HG02884 (cell line): ENCODE results near the gene ARHGAP40.

Source experiments
- ATAC-seq: cut with Tn5 transposase; IDR thresholded peaks from one replicate; pipeline ENCODE4 v1.9.1; 2021; ENCODE audit warnings: mild to moderate bottlenecking, moderate library complexity; ENCODE audit not compliant: unreplicated experiment

The ARHGAP40 gene

GRCh38 chr20:38617011-38617829 is 15.6 kb downstream of the ARHGAP40 start:
- ATAC-seq, result no peak

GRCh38 chr20:38617830-38618196 is 16.2 kb downstream of the ARHGAP40 start:
- no peak for ATAC-seq

DNA sequence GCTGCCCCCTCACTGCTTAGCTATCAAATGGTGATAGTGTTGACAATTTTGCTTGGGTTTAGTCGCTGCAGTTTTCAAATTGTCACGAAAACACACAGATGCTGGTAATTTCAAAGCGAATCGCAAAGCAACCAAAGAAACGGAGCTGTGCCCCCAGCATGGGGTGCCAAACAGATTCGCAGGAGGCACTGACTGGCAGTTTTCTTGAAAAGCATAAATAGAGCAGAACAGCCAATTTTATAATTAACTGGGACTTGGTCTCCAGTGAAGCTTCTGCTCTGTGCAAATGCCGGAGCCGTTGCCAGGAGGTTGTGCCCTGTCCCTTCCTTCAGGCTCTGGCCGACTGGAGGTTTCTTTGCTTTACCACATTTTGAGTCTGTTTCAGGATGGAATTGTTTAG is 18.8 kb downstream of the ARHGAP40 start:
- ATAC-seq, result no peak

GRCh38 chr20:38623061-38623460 is 21.5 kb downstream of the ARHGAP40 start:
- ATAC-seq, result no peak

GRCh38 chr20:38624084-38624483 is 22.5 kb downstream of the ARHGAP40 start:
- no peak for ATAC-seq

GRCh38 chr20:38625896-38626295 is 24.3 kb downstream of the ARHGAP40 start:
- ATAC-seq, result no peak

- no peak for ATAC-seq
Measured at GRCh38 chr20:38626921-38627659, 25.5 kb downstream of the ARHGAP40 start.

DNA sequence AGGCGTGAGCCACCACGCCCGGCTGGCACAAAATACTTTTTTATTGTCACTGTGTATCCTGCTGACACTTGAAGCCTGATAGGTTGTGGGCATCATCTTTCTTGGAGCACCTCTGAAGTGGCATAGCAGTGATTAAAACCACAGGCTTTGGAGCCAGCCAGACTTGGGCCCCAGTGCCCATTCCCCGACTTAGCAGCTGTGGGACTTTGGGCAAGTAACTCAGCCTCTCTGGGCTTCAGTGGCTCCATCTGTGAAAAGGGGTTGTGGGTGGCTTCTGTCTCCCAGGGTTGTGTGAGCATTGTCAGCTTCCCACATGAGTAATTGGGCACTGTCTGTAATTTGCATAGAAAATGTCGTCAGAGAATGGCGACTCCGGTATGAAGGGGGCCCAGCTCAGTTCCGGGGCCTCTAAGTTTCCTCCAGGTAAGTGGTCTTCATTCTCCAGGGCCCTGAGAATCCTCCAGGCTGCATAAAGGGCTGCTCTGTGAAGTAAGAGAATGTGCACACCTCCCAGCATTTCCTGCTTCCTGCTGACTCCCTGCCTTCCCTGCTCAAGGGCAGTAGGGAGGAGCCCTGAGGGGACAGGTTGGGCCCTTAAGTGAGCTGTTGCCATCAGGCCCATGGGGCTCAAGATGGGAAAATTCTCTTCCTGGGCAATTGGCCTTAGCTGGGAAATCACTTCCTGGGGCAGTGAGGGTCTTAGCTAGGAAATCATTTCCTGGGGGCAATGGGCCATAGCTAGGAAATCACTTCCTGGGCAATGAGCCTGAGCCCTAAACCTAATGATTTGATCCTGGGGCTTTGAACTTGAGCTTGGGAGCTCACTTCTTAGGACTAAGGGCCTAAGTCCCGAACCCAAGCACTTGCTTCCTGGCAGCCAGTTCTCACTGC is 27.2 kb downstream of the ARHGAP40 start:
- no peak for ATAC-seq

DNA sequence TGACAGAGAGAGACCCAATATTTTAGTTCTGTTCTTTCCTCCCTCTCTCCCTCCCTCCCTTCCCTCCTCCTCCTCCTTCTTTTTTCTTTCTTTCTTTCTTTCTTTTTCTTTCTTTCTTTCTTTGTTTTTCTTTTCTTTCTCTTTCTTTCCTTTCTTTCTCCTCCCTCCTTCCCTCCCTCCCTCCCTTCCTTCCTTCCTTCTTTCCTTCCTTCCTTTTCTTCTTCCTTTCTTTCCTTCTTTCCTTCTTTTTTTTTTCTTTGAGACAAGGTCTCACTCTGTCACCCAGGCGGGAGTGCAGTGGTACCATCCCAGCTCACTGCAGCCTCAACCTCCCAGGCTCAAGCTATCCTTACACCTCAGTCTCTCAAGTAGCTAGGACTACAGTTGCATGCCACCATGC is 28.4 kb downstream of the ARHGAP40 start:
- no peak for ATAC-seq

DNA sequence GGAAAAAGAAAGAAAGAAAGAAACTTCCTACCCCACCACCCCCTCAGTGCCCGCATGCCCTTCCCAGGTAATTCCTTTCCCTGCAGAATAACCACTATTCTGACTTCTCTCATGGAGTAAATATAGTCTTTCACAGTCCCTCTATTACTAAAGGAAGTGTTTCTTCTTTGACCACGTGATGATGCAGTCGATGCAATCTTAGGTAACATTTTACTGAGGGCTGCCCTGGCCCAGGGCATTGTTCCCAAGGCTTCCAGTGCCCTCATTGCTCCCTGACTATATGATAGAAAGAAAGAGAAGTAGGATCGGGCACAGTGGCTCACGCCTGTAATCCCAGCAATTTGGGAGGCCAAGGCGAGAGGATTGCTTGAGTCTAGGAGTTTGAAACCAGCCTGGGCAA is 29.1 kb downstream of the ARHGAP40 start:
- no peak for ATAC-seq

GRCh38 chr20:38631155-38632022 is 29.8 kb downstream of the ARHGAP40 start:
- ATAC-seq, result no peak

- ATAC-seq, result no peak
Measured at GRCh38 chr20:38633577-38634093, 32.0 kb downstream of the ARHGAP40 start.

GRCh38 chr20:38635721-38636288 is 34.2 kb downstream of the ARHGAP40 start:
- no peak for ATAC-seq

GRCh38 chr20:38640521-38640920 is 38.9 kb downstream of the ARHGAP40 start:
- ATAC-seq, result no peak

DNA sequence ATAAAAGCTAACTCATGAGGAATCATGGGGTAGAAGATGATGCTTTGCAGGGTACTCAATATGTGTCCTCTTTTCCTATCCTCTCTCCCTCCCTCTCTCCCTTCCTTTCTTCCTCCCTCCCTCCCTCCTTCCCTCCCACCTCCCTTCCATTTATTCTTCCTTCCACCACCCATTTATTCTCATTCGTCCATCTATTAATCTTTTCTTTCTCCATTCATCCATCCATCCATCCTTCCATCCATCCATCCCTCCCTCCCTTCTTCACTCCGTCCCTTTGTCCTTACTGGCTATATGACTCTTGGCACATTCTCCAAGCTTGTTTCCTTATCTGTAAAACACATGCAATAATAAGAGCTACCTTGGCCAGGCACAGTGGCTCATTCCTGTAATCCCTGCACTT is 40.9 kb downstream of the ARHGAP40 start:
- ATAC-seq, result no peak

- ATAC-seq, result no peak
Measured at GRCh38 chr20:38644588-38645260, 43.1 kb downstream of the ARHGAP40 start.

- no peak for ATAC-seq
Measured at GRCh38 chr20:38645351-38645750, 43.7 kb downstream of the ARHGAP40 start.

DNA sequence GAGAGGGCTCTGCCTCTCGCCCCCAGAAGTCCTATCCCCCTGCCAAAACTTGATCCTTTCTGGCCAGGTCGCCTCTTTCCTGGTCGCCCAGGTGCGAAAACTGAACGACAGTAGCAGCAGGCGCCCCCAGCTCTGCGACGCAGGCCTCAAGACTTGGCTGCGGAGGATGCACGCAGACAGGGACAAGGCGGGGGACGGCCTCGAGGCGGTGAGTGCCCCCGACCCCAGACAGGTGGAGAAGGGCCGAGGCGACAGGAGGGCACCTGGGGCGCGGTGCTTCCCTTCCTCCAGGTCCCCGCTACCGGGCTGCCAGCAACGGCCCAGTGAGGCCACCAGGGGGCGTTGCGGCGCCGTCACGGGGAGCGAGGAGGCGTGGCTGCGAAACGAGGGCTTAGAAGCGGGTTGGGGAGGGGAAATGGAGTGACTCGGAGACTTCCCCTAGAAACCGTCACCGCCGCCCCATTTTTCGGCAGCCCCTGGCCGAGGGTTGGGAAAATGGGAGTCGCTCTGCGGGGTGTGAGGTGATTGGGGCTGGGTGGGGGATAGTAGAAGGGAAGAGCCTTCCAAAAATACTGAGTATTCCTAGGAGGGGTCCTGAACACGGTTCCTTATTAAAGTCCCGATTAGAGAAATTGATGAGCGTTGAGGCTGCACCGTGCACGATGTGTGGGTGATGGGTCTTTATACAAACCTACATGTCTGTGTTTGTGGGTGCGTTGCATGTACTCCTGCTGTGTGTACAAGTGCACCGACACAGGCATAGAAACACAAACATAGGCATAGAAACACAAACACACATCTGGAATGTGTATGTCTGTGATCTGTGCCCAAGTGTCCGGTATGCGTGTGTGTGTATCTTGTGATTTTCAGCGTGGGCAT is 44.6 kb downstream of the ARHGAP40 start:
- ATAC-seq, result peak; percentile 68
